ENCODE results near the gene SPOCK2. TPM values are rescaled to one million over a fixed set of nuclear protein-coding genes. Genes with fewer than 3 reads are reported as not detected.

SPOCK2 gene
- total RNA-seq, 1 donor from 2014 or later = 0.54 TPM

GRCh38 chr10:72056113-72056512, 32.2 kb downstream of the SPOCK2 start:
- Mint-ChIP-seq H3K9me3 (ENCODE audit: unreplicated experiment) (no peaks in the 10 kb centered on the region), H3K4me3 (ENCODE audit: unreplicated experiment) (no peak overlapping the region), H3K4me1 (ENCODE audit: unreplicated experiment) (peaks cover 12% of the 10 kb centered on the region), H3K36me3 (ENCODE audit: unreplicated experiment) (no peaks in the 10 kb centered on the region), H3K27me3 (ENCODE audit: unreplicated experiment) (peaks cover 6% of the 10 kb centered on the region), H3K27ac (ENCODE audit: unreplicated experiment) (no peak overlapping the region)
- TF ChIP-seq CTCF (IDR thresholded peaks at IDR 0.05) = no peak
- no peak for DNase-seq (ENCODE audit: extremely low spot score, unreplicated experiment)

GRCh38 chr10:72053690-72054089, 34.7 kb downstream of the SPOCK2 start:
- peaks cover 4% of the 10 kb centered on the region for H3K4me1 Mint-ChIP-seq (ENCODE audit: unreplicated experiment)
- no peaks in the 10 kb centered on the region for H3K36me3 Mint-ChIP-seq (ENCODE audit: unreplicated experiment)
- no peaks in the 10 kb centered on the region for H3K27me3 Mint-ChIP-seq (ENCODE audit: unreplicated experiment)
- H3K9me3 Mint-ChIP-seq (ENCODE audit: unreplicated experiment) = no peaks in the 10 kb centered on the region
- no peak for TF ChIP-seq CTCF (IDR thresholded peaks at IDR 0.05)
- DNase-seq (ENCODE audit: extremely low spot score, unreplicated experiment) = no peak
- no peak overlapping the region for H3K27ac Mint-ChIP-seq (ENCODE audit: unreplicated experiment)
- H3K4me3 Mint-ChIP-seq (ENCODE audit: unreplicated experiment) = no peak overlapping the region

- Mint-ChIP-seq H3K4me1 (ENCODE audit: unreplicated experiment) (peaks cover 8% of the 10 kb centered on the region), H3K36me3 (ENCODE audit: unreplicated experiment) (no peaks in the 10 kb centered on the region), H3K9me3 (ENCODE audit: unreplicated experiment) (peaks cover 6% of the 10 kb centered on the region), H3K4me3 (ENCODE audit: unreplicated experiment) (no peak overlapping the region), H3K27ac (ENCODE audit: unreplicated experiment) (no peak overlapping the region), H3K27me3 (ENCODE audit: unreplicated experiment) (no peaks in the 10 kb centered on the region)
- no peak for DNase-seq (ENCODE audit: extremely low spot score, unreplicated experiment)
- TF ChIP-seq CTCF (IDR thresholded peaks at IDR 0.05) = no peak
Observed at GRCh38 chr10:72050873-72051272, 37.5 kb downstream of the SPOCK2 start.

- H3K36me3 Mint-ChIP-seq (ENCODE audit: unreplicated experiment) = no peaks in the 10 kb centered on the region
Observed at GRCh38 chr10:72049969-72050781, 38.2 kb downstream of the SPOCK2 start.

More at GRCh38 chr10:72049969-72050781, 38.2 kb downstream of the SPOCK2 start:
- Mint-ChIP-seq H3K4me1 (ENCODE audit: unreplicated experiment) (peaks cover 8% of the 10 kb centered on the region), H3K27me3 (ENCODE audit: unreplicated experiment) (no peaks in the 10 kb centered on the region), H3K27ac (ENCODE audit: unreplicated experiment) (no peak overlapping the region), H3K4me3 (ENCODE audit: unreplicated experiment) (no peak overlapping the region), H3K9me3 (ENCODE audit: unreplicated experiment) (peaks cover 6% of the 10 kb centered on the region)
- TF ChIP-seq CTCF (IDR thresholded peaks at IDR 0.05) = no peak
- DNase-seq (ENCODE audit: extremely low spot score, unreplicated experiment) = no peak
